HG02588 (cell line): ENCODE results near the gene PARN.

Source experiments
- ATAC-seq: cut with Tn5 transposase; IDR thresholded peaks from one replicate; pipeline ENCODE4 v1.9.1; 2021; ENCODE audit warnings: mild to moderate bottlenecking, moderate library complexity; ENCODE audit not compliant: unreplicated experiment

Gene PARN

DNA sequence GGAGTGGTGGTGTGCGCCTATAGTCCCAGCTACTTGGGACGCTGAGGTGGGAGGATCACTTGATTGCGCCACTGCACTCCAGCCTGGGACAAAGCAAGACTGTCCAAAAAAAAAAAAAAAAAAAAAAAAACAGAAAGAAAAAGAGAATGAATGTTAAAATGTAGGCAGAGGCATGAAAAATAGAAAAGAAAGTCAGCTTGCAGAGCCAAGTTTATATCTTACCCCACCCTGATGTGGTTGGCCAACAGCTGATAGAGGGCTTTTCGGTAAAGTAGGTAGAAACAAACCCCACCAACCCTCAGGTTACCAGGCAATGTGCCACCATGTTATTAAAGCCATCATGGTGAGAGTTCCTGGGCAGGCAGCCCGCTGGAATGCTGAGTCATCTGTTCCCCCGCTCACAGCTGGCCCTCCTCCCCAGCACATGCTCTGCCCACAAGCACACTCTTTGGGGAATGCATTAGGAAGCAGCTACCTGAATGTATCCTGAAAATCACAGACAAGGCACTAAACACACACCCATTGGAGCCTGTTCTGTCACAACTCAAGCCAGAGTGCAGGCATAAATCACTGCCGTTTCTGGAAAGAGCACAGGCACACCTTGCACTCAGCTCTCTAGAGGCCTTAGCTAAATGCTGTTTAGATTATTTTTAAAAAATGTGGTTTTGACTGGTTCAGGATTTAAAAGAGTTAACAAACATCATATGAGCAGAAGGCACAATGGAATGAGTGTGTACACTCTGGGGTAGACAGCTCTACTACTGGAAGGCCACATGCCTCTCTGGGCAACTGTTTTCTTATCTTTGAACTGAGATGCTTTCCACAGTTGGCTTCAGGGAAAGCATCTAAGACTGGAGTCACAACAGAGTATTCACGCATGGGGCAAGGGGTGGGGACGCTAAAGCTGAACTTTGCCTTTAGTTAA is 128.5 kb downstream of the PARN start:
- no peak for ATAC-seq

- no peak for ATAC-seq
Observed at GRCh38 chr16:14500791-14501190, 129.3 kb downstream of the PARN start.

- ATAC-seq: no peak
Observed at GRCh38 chr16:14499110-14499509, 130.9 kb downstream of the PARN start.

DNA sequence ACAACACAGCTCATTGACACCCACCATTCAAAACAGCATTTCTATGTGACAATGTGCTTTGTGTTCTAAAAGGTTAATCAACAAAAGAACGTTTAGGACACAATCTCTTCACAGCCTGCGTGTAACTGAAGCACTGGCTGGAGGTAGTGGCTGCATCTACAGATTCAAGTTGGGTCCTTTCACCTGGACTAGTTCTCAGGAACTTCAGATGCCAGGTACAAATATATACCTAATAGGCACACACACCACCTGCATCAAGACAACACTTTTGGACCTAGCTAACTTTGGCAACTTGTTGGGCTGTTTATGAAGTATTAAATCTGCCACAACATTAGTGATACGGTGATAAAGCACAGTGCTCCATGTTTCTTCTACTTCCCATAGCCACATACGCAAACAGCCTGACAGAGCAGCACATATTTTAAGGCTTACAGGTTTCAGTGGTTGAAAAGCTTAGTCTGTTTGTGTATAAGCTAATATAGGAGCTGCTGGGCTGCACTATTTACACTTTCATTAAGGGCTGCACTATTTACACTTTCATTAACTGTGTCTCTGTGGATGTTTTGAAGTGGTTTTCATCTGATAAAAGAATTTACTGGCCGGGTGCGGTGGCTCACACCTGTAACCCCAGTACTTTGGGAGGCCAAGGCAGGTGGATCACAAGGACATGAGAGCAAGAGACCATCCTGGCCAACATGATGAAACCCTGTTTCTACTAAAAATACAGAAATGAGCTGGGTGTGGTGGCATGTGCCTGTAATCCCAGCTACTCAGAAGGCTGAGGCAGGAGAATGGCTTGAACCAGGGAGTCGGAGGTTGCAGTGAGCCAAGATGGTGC is 132.6 kb downstream of the PARN start:
- ATAC-seq: no peak

DNA sequence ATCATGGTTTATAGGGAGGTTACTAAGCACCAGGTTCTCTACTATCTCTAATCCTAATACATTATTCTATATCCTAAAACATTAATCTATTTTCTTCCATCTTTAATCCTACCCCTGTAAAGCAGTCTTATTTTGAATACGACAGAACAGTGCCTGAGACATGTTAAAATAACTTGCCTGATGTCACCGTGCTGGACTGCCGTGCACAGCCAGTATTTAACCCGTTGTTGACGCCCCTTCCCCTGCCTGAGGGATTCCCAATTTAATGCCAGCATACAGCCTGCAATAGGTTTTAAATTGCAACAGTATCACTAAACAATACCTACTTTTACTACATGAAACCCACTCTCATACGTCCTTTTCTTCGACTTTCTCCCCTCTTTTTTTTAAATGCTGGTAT is 133.3 kb downstream of the PARN start:
- ATAC-seq: no peak

DNA sequence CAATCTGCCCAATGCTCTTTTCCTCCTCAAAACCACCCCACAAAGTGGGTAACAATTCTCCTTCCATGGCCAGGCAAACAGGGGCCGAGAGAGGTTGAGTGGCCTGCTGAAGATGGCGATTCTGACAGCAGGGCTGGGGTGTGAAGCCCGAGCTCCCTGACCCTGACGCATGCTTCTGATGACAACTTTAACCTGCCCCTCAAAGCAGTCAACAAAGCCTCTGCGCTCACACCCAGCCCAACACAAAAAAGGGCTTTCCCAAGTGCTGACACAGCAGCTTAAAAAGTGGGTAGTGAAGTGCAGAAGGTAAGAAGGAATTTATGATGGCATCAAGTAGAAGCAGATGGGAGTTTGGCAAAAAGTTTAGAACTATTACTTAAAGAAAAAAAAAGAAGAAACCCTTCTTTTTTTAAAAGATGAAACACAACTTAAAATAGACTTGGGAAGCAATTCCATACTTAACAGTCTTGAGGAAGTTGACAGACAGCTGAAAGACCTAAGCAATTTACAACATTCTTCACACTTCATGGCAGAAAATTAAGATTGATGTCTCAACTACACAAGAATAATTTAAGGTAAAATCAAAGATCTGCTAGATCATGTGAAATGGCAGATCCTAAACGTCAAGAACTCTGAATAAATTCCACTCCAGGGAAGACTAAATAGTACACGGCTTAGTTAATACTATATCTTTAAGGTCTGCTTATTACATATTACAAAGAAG is 133.9 kb downstream of the PARN start:
- ATAC-seq: no peak

GRCh38 chr16:14495213-14496046 is 134.6 kb downstream of the PARN start:
- no peak for ATAC-seq

GRCh38 chr16:14494396-14494966 is 135.6 kb downstream of the PARN start:
- ATAC-seq: no peak

DNA sequence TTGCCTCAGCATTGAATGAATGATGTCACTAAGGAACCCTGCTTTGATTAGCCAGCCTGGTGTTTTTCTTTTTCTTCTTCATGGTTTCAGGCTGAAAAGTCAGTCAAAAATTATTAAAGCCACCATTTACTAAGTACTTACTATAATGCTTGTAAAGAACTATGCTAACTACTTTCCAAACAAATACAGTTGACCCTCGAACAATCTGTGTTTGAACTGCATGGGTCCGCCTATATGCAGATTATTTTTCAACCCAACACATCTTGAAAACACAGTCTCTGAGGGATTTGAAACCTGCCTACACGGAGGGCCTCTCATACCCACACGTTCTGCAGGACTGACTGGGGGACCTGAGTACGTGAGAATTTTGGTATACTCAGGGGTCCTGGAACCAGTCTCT is 136.3 kb downstream of the PARN start:
- no peak for ATAC-seq

DNA sequence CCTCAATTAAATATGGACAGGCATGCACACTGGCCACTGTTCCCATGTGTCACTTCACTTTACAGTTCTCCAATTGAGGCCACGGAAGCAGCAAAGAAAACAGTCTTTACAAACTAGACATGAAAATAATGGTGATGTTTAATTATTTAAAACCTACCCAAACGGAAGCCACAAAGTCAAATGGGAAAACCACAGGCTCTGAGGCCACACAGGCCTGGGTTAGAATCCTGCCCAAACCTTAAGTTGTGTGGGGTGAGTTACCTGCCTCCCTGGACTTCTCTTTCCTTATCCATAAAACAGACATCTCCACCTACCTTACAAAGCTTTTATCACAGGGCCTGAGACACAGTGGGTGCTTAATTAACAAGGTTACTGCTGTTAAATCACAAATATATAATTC is 137.4 kb downstream of the PARN start:
- no peak for ATAC-seq

- no peak for ATAC-seq
Observed at GRCh38 chr16:14491861-14492529, 138.1 kb downstream of the PARN start.

DNA sequence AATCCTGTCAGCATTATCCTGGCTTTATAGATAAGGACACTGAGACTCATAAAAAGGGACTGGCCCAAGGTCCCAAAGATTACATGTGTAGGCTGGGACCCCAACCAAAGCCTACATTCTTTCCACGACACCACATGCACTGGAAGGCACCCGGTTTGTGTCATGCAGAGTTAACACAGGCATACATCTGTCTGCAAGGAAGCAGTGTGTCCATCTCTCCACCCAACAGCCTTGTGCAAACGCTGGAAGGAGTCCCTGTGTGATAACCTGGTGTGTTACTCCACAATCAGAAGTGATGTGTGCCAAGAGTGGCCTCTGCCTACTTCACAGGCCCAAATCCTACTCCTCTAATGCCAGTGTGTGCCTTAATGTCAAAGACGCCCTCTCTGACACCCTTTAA is 139.8 kb downstream of the PARN start:
- ATAC-seq: no peak

DNA sequence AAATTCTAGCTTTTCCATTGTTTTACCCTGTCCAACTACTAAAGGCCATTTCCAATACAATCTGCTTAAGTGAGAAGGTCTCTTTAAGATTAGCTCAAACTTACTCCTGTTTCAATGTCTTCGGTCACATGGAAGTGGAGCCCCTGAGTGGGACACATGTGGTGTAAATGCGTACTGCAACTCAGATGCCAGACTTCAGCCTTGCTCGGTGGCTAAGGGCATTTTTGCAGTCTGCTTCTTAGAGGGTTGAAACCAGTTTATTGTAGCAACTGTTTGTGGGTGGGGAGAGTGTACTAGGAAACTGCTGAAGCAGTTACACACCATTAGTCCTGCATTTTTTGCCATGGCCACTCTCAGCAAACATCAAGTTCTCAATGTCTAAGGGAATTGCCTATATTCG is 140.6 kb downstream of the PARN start:
- ATAC-seq: no peak

DNA sequence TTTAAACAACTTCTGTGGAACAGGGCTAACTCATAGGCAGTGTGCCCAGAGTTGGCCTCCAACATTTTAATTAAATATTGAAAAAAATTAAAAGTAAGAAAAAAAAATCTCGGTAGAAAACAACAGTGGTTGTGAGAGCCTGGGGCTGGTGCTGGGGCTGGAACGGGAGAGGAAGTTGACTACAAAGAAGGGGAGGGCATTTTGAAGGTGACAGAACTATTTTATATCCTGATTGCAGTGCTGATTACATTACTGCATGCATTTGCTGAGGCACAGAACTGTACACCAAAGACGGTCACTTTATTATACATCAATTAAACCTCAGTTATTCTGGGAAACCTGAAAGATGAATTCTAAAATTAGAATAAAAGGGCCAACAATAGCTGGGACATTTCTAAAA is 142.5 kb downstream of the PARN start:
- ATAC-seq: no peak

GRCh38 chr16:14486520-14487303 is 143.3 kb downstream of the PARN start:
- no peak for ATAC-seq

GRCh38 chr16:14485811-14486519 is 144.1 kb downstream of the PARN start:
- ATAC-seq: no peak

DNA sequence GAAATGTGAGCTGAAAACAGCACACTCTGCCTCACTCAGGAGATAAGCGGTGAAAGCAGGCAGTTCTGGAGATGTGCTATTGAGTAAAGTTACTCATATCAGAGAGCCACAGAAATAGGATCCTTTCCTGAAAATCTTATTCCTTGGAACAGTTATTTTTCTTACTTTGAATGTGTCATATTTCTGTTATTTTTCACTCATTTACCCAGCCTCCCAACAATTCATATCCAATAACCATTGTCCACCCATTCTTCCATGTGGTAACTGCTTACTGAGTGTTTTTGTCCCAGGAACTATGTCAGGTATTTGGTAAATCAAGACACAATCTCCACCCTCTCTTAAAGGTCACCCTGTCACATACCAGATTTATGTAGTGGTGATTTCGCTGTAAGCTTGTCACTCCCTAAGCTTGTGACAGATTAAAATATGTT is 144.9 kb downstream of the PARN start:
- ATAC-seq: no peak

- ATAC-seq: no peak
Observed at GRCh38 chr16:14483819-14484385, 146.2 kb downstream of the PARN start.
